Measurements from ENCODE around the gene SPNS3. TPM values are rescaled to one million over a fixed set of nuclear protein-coding genes. Genes with fewer than 3 reads are reported as not detected.

The SPNS3 gene
- total RNA-seq, 1 donor from 2014 or later = not detected

- H3K27me3 Mint-ChIP-seq (ENCODE audit: unreplicated experiment) = peaks cover 7% of the 10 kb centered on the region
- peaks cover 3% of the 10 kb centered on the region for H3K4me1 Mint-ChIP-seq (ENCODE audit: low read depth, unreplicated experiment)
- peaks cover 4% of the 10 kb centered on the region for H3K9me3 Mint-ChIP-seq (ENCODE audit: unreplicated experiment)
- no peak overlapping the region for H3K4me3 Mint-ChIP-seq (ENCODE audit: unreplicated experiment)
- peak; percentile 32 for DNase-seq
- H3K36me3 Mint-ChIP-seq (ENCODE audit: unreplicated experiment) = peaks cover 5% of the 10 kb centered on the region
- TF ChIP-seq, protein P1, sequence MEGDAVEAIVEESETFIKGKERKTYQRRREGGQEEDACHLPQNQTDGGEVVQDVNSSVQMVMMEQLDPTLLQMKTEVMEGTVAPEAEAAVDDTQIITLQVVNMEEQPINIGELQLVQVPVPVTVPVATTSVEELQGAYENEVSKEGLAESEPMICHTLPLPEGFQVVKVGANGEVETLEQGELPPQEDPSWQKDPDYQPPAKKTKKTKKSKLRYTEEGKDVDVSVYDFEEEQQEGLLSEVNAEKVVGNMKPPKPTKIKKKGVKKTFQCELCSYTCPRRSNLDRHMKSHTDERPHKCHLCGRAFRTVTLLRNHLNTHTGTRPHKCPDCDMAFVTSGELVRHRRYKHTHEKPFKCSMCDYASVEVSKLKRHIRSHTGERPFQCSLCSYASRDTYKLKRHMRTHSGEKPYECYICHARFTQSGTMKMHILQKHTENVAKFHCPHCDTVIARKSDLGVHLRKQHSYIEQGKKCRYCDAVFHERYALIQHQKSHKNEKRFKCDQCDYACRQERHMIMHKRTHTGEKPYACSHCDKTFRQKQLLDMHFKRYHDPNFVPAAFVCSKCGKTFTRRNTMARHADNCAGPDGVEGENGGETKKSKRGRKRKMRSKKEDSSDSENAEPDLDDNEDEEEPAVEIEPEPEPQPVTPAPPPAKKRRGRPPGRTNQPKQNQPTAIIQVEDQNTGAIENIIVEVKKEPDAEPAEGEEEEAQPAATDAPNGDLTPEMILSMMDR (IDR thresholded peaks at IDR 0.05; ENCODE audit: partially characterized antibody, unreplicated experiment) = no peak
- H3K27ac Mint-ChIP-seq (ENCODE audit: unreplicated experiment) = no peak overlapping the region
Observed at GRCh38 chr17:4536259-4536741, 102.6 kb downstream of the SPNS3 start.

GRCh38 chr17:4536742-4537411 is 103.1 kb downstream of the SPNS3 start:
- peaks cover 3% of the 10 kb centered on the region for H3K4me1 Mint-ChIP-seq (ENCODE audit: low read depth, unreplicated experiment)
- peaks cover 3% of the 10 kb centered on the region for H3K36me3 Mint-ChIP-seq (ENCODE audit: unreplicated experiment)
- H3K27ac Mint-ChIP-seq (ENCODE audit: unreplicated experiment) = no peak overlapping the region
- peaks cover 4% of the 10 kb centered on the region for H3K9me3 Mint-ChIP-seq (ENCODE audit: unreplicated experiment)
- H3K4me3 Mint-ChIP-seq (ENCODE audit: unreplicated experiment) = no peak overlapping the region
- peaks cover 6% of the 10 kb centered on the region for H3K27me3 Mint-ChIP-seq (ENCODE audit: unreplicated experiment)
- TF ChIP-seq, protein P1 (IDR thresholded peaks at IDR 0.05; ENCODE audit: partially characterized antibody, unreplicated experiment) = no peak
- peak; percentile 19 for DNase-seq

Other genes starting within 250 kb of the SPNS3 start
- gene ANKFY1, start 170.0 kb upstream of the SPNS3 start, total RNA-seq (ENCODE audit: unreplicated experiment) = 80.5 TPM
- 120 TPM for gene UBE2G1, start 67.3 kb upstream of the SPNS3 start, total RNA-seq (ENCODE audit: unreplicated experiment)
- gene SPNS2, start 64.9 kb downstream of the SPNS3 start, total RNA-seq (ENCODE audit: unreplicated experiment) = 73.0 TPM
- gene MYBBP1A, start 121.4 kb downstream of the SPNS3 start, total RNA-seq (ENCODE audit: unreplicated experiment) = 44.8 TPM
- not detected for gene GGT6, start 126.6 kb downstream of the SPNS3 start, total RNA-seq (ENCODE audit: unreplicated experiment)
- 22.0 TPM for gene SMTNL2, start 150.6 kb downstream of the SPNS3 start, total RNA-seq (ENCODE audit: unreplicated experiment)
- not detected for gene ALOX15, start 207.7 kb downstream of the SPNS3 start, total RNA-seq (ENCODE audit: unreplicated experiment)